GM12801 (cell line): ENCODE results near the gene B3GLCT.

Experiments used
- TF ChIP-seq, protein P1 (sequence below): IDR thresholded peaks from one replicate; pipeline ENCODE4 v1.5.1; 2011; ENCODE audit warnings: control low read depth; ENCODE audit not compliant: insufficient read length; ENCODE audit errors: extremely low read depth

Gene B3GLCT

DNA sequence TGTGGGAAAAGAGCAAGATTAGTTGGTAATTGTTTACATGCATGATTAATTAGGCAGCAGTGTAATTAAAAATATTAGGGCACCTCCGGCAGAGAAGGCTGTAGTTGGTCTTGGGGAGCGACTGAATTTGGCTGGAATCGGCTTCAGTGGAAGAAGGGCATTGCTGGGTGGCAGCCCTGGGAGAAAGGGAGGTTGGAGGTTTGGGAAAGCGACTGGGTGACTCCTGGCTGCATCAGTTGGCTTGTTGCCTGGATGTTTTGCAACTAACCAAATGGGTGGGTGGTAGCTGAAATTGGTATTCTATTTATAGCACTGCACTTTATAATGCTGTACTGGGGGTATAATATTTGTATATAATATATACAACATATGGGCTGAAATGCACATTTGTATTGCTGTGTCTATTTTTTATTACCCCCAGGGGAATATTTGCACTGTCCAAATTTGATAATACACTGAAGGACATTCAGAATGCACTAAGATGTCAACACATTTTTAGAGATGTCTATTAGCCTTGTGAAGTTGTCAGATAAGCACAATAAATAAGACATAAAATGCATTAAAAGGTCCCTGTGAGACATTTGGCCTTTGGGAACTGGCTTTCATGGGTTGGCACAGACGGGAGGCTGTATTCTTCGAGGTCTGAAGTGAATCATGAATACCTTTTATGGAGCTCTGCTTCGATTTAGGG lies 1.7 kb downstream of the B3GLCT start:
- TF ChIP-seq, protein P1, sequence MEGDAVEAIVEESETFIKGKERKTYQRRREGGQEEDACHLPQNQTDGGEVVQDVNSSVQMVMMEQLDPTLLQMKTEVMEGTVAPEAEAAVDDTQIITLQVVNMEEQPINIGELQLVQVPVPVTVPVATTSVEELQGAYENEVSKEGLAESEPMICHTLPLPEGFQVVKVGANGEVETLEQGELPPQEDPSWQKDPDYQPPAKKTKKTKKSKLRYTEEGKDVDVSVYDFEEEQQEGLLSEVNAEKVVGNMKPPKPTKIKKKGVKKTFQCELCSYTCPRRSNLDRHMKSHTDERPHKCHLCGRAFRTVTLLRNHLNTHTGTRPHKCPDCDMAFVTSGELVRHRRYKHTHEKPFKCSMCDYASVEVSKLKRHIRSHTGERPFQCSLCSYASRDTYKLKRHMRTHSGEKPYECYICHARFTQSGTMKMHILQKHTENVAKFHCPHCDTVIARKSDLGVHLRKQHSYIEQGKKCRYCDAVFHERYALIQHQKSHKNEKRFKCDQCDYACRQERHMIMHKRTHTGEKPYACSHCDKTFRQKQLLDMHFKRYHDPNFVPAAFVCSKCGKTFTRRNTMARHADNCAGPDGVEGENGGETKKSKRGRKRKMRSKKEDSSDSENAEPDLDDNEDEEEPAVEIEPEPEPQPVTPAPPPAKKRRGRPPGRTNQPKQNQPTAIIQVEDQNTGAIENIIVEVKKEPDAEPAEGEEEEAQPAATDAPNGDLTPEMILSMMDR, result no peak

DNA sequence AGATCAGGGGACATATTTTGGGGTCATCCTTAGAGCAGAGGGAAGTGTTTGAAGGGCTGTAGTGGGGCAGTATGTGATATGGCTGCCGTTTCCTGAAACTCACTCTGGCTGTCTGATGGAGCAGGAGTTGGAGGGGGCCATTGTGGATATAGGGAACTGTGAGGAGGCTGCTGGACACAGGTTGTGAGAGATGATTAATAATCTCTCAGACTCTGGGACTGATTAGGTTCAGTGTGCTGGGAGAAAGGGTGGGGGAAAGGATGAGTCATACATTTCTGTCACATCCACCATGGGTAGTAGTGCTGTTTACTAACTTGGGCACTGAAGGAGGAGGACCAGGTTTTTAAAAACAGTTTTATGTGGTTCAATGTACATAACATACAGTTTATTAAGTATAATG lies 4.8 kb downstream of the B3GLCT start:
- TF ChIP-seq, protein P1, result no peak

DNA sequence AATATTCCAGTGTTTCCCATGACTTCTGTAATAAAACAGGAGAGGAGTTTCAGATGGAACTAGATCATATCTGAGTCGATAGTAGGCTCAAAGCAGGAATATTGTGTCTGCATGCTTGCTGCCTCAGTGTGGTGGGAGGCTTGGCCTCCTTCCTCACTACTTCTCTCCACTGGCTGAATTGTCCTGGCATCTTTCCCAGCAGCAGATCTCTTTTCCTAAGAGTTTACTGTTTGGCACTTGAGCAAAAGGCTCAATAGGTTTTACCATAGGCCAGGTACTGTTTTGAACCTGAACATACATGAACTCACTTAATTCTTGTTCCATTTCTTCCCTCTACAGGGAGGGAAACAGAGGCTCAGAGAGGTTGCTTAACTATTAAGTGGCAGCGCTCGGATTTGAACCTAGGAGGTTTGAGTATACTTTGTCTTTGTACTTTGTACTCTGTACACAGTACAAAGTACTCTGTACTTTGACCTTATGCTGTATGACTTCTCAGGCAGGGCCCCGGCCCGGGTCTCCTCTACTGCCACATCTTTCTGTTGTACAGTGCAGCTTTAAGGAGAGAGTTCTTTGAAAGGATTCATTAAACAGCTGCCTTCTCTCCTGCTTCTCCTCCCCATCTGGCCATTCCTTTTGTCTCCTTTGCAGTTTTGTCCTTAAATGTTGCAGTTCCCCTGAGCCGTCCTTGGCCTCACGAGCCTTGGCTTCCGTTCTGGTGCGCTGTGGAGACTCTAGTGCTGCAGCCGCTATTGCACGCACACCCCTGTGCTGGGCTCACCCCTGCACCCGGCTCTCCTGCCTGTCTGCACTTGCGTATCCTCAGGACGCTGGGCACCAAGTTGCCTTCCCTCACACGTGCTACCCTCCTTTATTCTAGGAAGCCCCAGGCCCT lies 8.1 kb downstream of the B3GLCT start:
- TF ChIP-seq, protein P1, result no peak

DNA sequence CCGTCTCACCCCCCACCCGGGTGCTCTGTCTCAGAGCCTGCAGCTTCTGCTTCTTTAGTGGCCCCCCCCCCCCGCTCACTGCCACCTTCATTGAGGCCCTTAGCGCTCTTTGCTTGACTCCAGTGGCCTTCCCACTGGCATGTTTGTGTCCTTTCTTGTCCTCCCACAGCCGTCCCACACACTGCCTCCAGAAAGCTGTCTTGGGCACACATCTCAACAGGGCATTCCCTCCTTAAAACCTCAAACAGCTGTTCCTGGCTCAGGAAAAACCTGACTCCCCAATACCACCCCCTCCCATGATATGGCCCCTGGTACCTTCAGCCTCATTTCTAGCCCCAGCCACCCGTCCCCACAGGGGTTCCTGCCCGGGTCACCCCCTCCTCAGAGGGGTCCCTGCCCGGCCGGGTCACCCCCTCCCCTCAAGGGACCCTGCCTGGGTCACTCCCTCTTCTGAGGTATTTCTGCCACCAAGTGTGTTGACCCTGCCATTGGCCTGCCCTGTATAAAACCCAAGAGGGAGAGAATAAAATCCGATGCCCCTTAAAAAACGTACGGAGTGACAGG lies 8.9 kb downstream of the B3GLCT start:
- TF ChIP-seq, protein P1, result no peak

- TF ChIP-seq, protein P1, result no peak
Measured at GRCh38 chr13:31209172-31209840, 9.5 kb downstream of the B3GLCT start.

GRCh38 chr13:31209841-31210210 lies 10.1 kb downstream of the B3GLCT start:
- TF ChIP-seq, protein P1, result no peak
